GM23338 (cell line): ENCODE results near the gene PLIN4.

ENCODE experiments used
- POLR2AphosphoS5 ChIP-seq: IDR thresholded peaks from 2 replicates; pipeline ENCODE4 v1.6.1; 2016; ENCODE audit warnings: antibody characterized with exemption, low read depth
- TF ChIP-seq, protein P1 (sequence below), 2 experiments: fragments of 200-600 bp in 1 of 2; sonication (generic) in 1 of 2; conservative IDR thresholded peaks; 2 replicates each; pipeline versions ENCODE4 v1.5.1 to v1.6.1; 2016 to 2017; ENCODE audit warnings: antibody characterized with exemption in 2 of 2, low read depth in 2 of 2, mild to moderate bottlenecking in 2 of 2, moderate library complexity in 1 of 2

DNA sequence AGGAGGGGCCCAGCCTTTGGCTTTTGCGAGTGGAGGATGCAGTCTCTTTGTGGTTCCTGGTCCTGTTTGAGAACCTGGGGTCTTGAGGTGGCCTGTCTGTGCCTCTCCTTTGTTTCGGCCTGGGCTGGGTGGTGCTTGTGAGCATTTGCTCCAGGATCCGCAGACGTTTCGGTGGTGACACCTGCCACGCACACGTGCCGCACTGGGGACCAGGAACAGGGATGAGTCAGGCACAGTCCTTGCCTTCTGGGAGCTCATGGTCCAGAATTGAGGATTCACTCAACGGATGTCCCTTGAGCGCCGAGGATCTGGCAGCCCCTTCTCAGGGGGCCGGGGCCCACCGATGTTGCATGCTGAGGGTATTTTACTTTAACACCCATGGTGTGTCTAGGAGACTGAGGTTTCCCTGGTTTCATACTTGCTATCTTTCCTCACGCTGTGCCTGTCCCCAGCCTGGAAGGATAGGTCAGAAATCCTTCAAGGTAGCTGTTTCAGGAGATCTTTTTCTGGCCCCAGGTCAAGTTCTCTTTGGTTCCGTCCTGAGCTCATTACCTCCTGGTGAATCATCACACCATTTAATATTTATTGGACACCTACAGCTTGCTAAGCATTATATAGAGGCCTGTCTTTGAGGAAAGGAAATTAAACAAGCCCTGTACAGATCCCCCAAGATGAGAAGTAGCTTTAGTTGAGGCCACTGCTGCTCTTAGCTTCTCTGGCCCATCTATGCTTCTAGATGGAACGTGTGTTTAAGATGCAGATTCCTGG is 41.1 kb downstream of the PLIN4 start:
- TF ChIP-seq, protein P1, sequence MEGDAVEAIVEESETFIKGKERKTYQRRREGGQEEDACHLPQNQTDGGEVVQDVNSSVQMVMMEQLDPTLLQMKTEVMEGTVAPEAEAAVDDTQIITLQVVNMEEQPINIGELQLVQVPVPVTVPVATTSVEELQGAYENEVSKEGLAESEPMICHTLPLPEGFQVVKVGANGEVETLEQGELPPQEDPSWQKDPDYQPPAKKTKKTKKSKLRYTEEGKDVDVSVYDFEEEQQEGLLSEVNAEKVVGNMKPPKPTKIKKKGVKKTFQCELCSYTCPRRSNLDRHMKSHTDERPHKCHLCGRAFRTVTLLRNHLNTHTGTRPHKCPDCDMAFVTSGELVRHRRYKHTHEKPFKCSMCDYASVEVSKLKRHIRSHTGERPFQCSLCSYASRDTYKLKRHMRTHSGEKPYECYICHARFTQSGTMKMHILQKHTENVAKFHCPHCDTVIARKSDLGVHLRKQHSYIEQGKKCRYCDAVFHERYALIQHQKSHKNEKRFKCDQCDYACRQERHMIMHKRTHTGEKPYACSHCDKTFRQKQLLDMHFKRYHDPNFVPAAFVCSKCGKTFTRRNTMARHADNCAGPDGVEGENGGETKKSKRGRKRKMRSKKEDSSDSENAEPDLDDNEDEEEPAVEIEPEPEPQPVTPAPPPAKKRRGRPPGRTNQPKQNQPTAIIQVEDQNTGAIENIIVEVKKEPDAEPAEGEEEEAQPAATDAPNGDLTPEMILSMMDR (conservative IDR thresholded peaks at IDR 0.05; ENCODE audit: low read depth in 2 of 2): no peak
- TF ChIP-seq POLR2AphosphoS5: no peak
